Heart right ventricle (tissue), 16 donors: Measurements from ENCODE around the gene DAO. TPM values are rescaled to one million over a fixed set of nuclear protein-coding genes. Genes with fewer than 3 reads are reported as not detected.

Experiments
- ATAC-seq, 8 donors: fragments of 200-7000 bp; cut with Tn5 transposase; one replicate each; pipeline ENCODE4 v1.9.1; 2020; ENCODE audit warnings: mild to moderate bottlenecking in 8 of 8, moderate library complexity in 8 of 8, moderate number of reproducible peaks in 1 of 8
- DNase-seq, 2 donors: peaks; one replicate each; pipeline ENCODE4 v3.0.0-alpha.2; 2020
- H3K27ac ChIP-seq, 10 donors: fragments of 200-600 bp; sonication (generic) in 2 of 10; one replicate each; pipeline versions ENCODE4 v1.5.0 to v1.8.0; 2020 to 2022; ENCODE audit warnings: mild to moderate bottlenecking in 3 of 10
- H3K27me3 ChIP-seq, 7 donors: fragments of 200-600 bp; one replicate each; pipeline ENCODE4 v1.8.0; 2021 to 2022; ENCODE audit warnings: mild to moderate bottlenecking in 2 of 7
- H3K36me3 ChIP-seq, 9 donors: fragments of 200-600 bp; sonication (generic) in 1 of 9; one replicate each; pipeline versions ENCODE4 v1.5.0 to v1.8.0; 2020 to 2022; ENCODE audit warnings: mild to moderate bottlenecking in 2 of 9
- H3K4me1 ChIP-seq, 9 donors: fragments of 200-600 bp; sonication (generic) in 1 of 9; one replicate each; pipeline versions ENCODE4 v1.5.0 to v1.8.0; 2020 to 2022; ENCODE audit warnings: mild to moderate bottlenecking in 4 of 9
- H3K4me3 ChIP-seq, 10 donors: fragments of 200-600 bp; sonication (generic) in 2 of 10; one replicate each; pipeline versions ENCODE4 v1.5.0 to v1.8.0; 2020 to 2022; ENCODE audit warnings: mild to moderate bottlenecking in 7 of 10, moderate library complexity in 2 of 10
- H3K9me3 ChIP-seq, 11 donors: fragments of 200-600 bp in 10 of 11; sonication (generic) in 2 of 11; one replicate each; pipeline versions ENCODE4 v1.5.0 to v1.8.0; 2013 to 2022; ENCODE audit warnings: mild to moderate bottlenecking in 2 of 11, control low read depth in 1 of 11, moderate library complexity in 1 of 11
- WGBS, 2 donors: extraction: QIAGEN DNeasy Blood & Tissue Kit; methylation state at CpG; one replicate each; pipeline ENCODE4 v1.1.7; 2013; ENCODE audit warnings: inconsistent platforms in 1 of 2; 5-methylcytosine and 5-hydroxymethylcytosine counted together
- intact Hi-C, 10 donors: fragments of 100-400 bp; cut with DNase I; formaldehyde crosslinking; loops; one replicate each; pipeline versions ENCODE4 v1.11.1 to v1.14.2; 2022
- polyA plus RNA-seq, 2 donors: library from polyadenylated mRNA; stranded (reverse); fragments of 200-250 nt; gene quantifications; one replicate each; pipeline ENCODE4 v1.2.3, GENCODE V29; 2013
- total RNA-seq, 10 donors: library from RNA; stranded (reverse); fragmentation: NEBNext Ultra II Directional in 3 of 10; extraction: Animal tissue kit (Norgen Biotek cat#: 25700) in 3 of 10; gene quantifications; one replicate each; pipeline versions ENCODE4 v1.2.1 to v1.2.4, GENCODE V29; 2021 to 2023
- TF ChIP-seq, protein P1 (sequence below), 9 donors: fragments of 200-600 bp; sonication (generic) in 2 of 9; IDR thresholded peaks; one replicate each; pipeline versions ENCODE4 v1.5.0 to v1.8.0; 2021 to 2022; ENCODE audit warnings: antibody characterized with exemption in 9 of 9, mild to moderate bottlenecking in 5 of 9, moderate library complexity in 1 of 9
- donor health status: Arrhythmogenic right ventricular cardiomyopathy.
- donor health status: ischemic (EF 13 %, LVEDD 7.1; RV severe dilation, severe dysfunction).
- donor health status: healthy with polysubstance abuse.
- donor health status: DM: no; HTN: yes; CAD: no.
- donor health status: DM: no; HTN: no; CAD: no.
- donor health status: ischemic (EF 25% LVEDD 6.9; RV normal size, moderate dysfunction).
- donor health status: ischemic (EF 25% LVEDD 5.7; RV mildly dilated, moderate dysfunction).
- donor health status: healthy.
- donor health status: DM: yes; HTN: yes; CAD: no.
- donor health status: Ischemic cardiomyopathy.
- donor health status: ischemic (EF 35%, LVEDD 5.7; RV mildly dilated, moderate dysfunction).
- donor health status: nonischemic (EF 11% LVEDD 7.7; RV severe dilation, severe dysfunction).
- donor health status: DM: yes; HTN: yes; CAD: no.
- donor health status: PGD.
- donor health status: ischemic (EF 29% LVEDD 5.4; RV normal size, mild dysfunction).
- donor health status: nonischemic (EF 23%, LVEDD 6.1; RV moderate dilation, normal function).

DAO gene
- total and polyA plus RNA-seq, 12 donors, result not detected

DNA sequence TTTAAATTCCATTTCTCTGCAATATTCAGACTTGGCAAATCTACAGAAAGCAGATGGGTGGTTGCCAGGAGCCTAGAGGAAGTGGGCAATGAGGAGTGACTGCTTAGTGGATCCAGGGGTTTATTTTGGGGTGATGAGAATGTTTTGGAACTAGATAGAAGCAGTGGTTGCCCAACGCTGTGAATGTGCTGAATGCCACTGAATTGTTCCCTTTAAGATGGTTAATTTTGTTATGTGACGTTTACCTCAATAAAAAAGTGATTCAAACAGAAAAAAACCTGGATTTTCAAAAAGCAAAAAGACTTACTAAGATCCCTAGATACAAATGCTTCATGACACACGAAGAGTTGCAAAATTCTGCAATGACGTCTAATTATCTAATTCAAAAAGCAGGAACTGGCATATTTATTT is 34.2 kb downstream of the DAO start:
- Histone ChIP-seq H3K9me3 (no peaks in the 10 kb centered on the region), H3K27me3 (no peaks in the 10 kb centered on the region), H3K27ac (peak overlapping the region in 4 of 10 donors; percentile 20 to 77 (median 40)), H3K4me3 (no peak overlapping the region), H3K36me3 (no peaks in the 10 kb centered on the region), H3K4me1 (peaks cover 0 to 15% (median 0%) of the 10 kb centered on the region in 9 donors)
- ATAC-seq, result peak in 6 of 8 donors; percentile 25 to 68 (median 57)
- WGBS, 2 donors, result 45 to 50% methylated on average over 4 of the region's 4 CpGs
- peak in 1 of 2 donors; percentile 27 for DNase-seq
- TF ChIP-seq, protein P1, sequence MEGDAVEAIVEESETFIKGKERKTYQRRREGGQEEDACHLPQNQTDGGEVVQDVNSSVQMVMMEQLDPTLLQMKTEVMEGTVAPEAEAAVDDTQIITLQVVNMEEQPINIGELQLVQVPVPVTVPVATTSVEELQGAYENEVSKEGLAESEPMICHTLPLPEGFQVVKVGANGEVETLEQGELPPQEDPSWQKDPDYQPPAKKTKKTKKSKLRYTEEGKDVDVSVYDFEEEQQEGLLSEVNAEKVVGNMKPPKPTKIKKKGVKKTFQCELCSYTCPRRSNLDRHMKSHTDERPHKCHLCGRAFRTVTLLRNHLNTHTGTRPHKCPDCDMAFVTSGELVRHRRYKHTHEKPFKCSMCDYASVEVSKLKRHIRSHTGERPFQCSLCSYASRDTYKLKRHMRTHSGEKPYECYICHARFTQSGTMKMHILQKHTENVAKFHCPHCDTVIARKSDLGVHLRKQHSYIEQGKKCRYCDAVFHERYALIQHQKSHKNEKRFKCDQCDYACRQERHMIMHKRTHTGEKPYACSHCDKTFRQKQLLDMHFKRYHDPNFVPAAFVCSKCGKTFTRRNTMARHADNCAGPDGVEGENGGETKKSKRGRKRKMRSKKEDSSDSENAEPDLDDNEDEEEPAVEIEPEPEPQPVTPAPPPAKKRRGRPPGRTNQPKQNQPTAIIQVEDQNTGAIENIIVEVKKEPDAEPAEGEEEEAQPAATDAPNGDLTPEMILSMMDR (IDR thresholded peaks at IDR 0.05), result no peak
- intact Hi-C loops, result no loop called here

DNA sequence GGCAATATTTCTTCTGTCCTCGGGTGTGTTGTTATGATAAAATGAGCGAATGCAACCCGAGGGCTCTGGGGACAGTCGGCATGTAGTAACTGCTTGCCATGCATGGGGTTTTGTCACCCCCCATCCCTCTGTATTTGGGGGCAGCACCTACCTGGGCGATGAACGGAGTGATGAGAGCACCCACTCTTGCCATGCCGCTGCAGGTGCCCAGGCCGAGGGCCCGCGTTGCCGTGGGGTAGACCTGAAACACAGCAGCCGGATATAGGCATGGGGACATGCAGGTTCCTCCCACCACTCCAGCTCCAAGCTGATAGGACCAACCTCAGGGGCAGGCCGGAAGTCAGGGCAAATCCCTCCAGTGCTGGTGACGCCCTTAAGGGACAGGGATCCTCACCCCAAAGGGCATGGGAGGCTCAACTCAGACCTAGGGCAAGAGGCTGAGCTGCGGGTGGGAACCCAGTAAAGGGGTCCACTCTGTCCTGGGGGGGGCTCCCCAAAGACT is 35.8 kb downstream of the DAO start:
- H3K27me3 ChIP-seq, result no peaks in the 10 kb centered on the region
- DNase-seq (no peak), ATAC-seq (no peak)
- H3K4me1 ChIP-seq, result peaks cover 0 to 15% (median 0%) of the 10 kb centered on the region in 9 donors
- no peaks in the 10 kb centered on the region for H3K36me3 ChIP-seq
- H3K9me3 ChIP-seq, result peaks cover 0 to 10% (median 0%) of the 10 kb centered on the region in 11 donors
- TF ChIP-seq, protein P1 (IDR thresholded peaks at IDR 0.05), result no peak
- WGBS, 2 donors, result 84 to 86% methylated on average over 15 of the region's 15 CpGs
- no peak overlapping the region for H3K27ac ChIP-seq
- intact Hi-C loops, result no loop called here
- H3K4me3 ChIP-seq, result no peak overlapping the region

DNA sequence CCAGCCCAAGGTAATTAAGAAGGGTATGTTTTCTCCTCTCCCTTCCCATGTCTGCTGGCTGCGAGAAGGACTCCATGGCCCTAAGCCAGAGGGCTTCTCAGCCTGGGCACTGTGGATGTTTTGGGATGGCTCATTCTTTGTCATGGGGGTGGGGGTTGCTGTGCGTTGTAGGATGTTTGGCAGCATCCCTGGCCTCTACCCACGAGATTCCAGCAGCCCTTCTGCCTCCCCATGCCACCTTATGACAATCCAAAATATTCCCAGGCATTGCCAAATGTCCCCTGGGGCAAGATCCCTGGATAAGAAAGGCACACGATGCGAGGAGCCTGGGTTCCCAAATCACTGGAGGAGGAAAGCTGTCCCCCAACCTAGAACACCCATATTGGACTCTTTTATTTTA is 36.4 kb downstream of the DAO start:
- Histone ChIP-seq H3K9me3 (peaks cover 0 to 10% (median 0%) of the 10 kb centered on the region in 11 donors), H3K4me1 (peaks cover 0 to 15% (median 0%) of the 10 kb centered on the region in 9 donors), H3K4me3 (no peak overlapping the region), H3K27me3 (no peaks in the 10 kb centered on the region), H3K36me3 (no peaks in the 10 kb centered on the region), H3K27ac (no peak overlapping the region)
- intact Hi-C loops, result no loop called here
- 68 to 76% methylated on average over 5 of the region's 5 CpGs for WGBS, 2 donors
- TF ChIP-seq, protein P1 (IDR thresholded peaks at IDR 0.05), result no peak
- no peak for ATAC-seq
- no peak for DNase-seq

DNA sequence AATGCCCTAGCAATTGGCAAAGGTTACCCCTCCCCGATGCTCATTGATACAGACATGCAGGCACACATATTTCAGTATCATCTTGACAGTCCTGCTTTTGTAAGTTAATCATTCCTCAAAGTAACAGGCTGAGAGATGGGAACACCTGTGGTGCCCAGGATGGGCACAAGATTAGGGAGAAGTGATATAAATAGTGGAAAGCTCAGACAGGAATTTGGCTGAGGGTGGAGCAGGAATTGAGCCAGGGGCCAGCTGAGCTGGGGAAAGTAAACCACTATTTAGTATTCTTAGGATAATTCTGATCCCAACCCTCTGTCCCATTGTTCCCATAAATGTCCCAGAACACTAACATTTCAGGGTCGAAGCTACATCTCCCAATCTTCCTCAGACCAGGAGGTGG is 38.3 kb downstream of the DAO start:
- Histone ChIP-seq H3K4me3 (no peak overlapping the region), H3K9me3 (peaks cover 0 to 19% (median 0%) of the 10 kb centered on the region in 11 donors), H3K27me3 (no peaks in the 10 kb centered on the region), H3K27ac (no peak overlapping the region), H3K36me3 (no peaks in the 10 kb centered on the region), H3K4me1 (peaks cover 0 to 15% (median 0%) of the 10 kb centered on the region in 9 donors)
- DNase-seq, result no peak
- intact Hi-C loops, result no loop called here
- no peak for ATAC-seq
- TF ChIP-seq, protein P1 (IDR thresholded peaks at IDR 0.05), result no peak
- 66 to 69% methylated on average over 2 of the region's 2 CpGs for WGBS, 2 donors
